WERI-Rb-1 (cell line): Measurements from ENCODE around the gene ADAP1.

Source experiments
- DNase-seq: peaks from one replicate; pipeline ENCODE4 v3.0.0-alpha.2; 2020
- H3K27ac ChIP-seq: fragments of 250-450 bp; sonication (Bioruptor Pico); 2 replicates; pipeline ENCODE4 v1.5.1; 2020; ENCODE audit warnings: mild to moderate bottlenecking, moderate library complexity
- H3K27me3 ChIP-seq: fragments of 250-450 bp; sonication (Bioruptor Pico); 2 replicates; pipeline ENCODE4 v1.5.1; 2021; ENCODE audit warnings: mild to moderate bottlenecking, low read depth, moderate library complexity; ENCODE audit not compliant: insufficient read depth, severe bottlenecking
- H3K36me3 ChIP-seq: fragments of 250-450 bp; sonication (Bioruptor Pico); 2 replicates; pipeline ENCODE4 v1.5.1; 2020; ENCODE audit warnings: mild to moderate bottlenecking, moderate library complexity
- H3K4me3 ChIP-seq: 2 replicates; pipeline ENCODE4 v1.5.1; 2011; ENCODE audit warnings: low read depth, mild to moderate bottlenecking, control low read depth, low read length
- H3K9me3 ChIP-seq: fragments of 250-450 bp; sonication (Bioruptor Pico); 2 replicates; pipeline ENCODE4 v1.5.1; 2021; ENCODE audit warnings: mild to moderate bottlenecking, moderate library complexity; ENCODE audit not compliant: severe bottlenecking
- CTCF ChIP-seq: IDR thresholded peaks from 2 replicates; pipeline ENCODE4 v1.5.1; 2011; ENCODE audit warnings: low read depth, mild to moderate bottlenecking, control low read depth, inconsistent platforms, low read length

ADAP1 gene

GRCh38 chr7:987909-988308 is 33.4 kb upstream of the ADAP1 start:
- no peaks in the 10 kb centered on the region for H3K36me3 ChIP-seq
- H3K4me3 ChIP-seq, result no peak overlapping the region
- H3K27ac ChIP-seq, result no peak overlapping the region
- DNase-seq, result no peak
- no peak for TF ChIP-seq CTCF
- no peaks in the 10 kb centered on the region for H3K9me3 ChIP-seq
- no peaks in the 10 kb centered on the region for H3K27me3 ChIP-seq

- no peak for TF ChIP-seq CTCF
- Histone ChIP-seq H3K27me3 (no peaks in the 10 kb centered on the region), H3K36me3 (no peaks in the 10 kb centered on the region), H3K9me3 (no peaks in the 10 kb centered on the region), H3K27ac (no peak overlapping the region), H3K4me3 (no peak overlapping the region)
- no peak for DNase-seq
These were observed 32.6 kb upstream of the ADAP1 start for GRCh38 chr7:986766-987751.

GRCh38 chr7:985915-986741 is 31.6 kb upstream of the ADAP1 start:
- Histone ChIP-seq H3K27me3 (no peaks in the 10 kb centered on the region), H3K36me3 (no peaks in the 10 kb centered on the region), H3K4me3 (no peak overlapping the region), H3K9me3 (no peaks in the 10 kb centered on the region), H3K27ac (no peak overlapping the region)
- DNase-seq, result no peak
- TF ChIP-seq CTCF, result no peak

- no peak overlapping the region for H3K27ac ChIP-seq
- no peak for DNase-seq
- no peaks in the 10 kb centered on the region for H3K9me3 ChIP-seq
These were observed 30.6 kb upstream of the ADAP1 start for GRCh38 chr7:985127-985416.

More at GRCh38 chr7:985127-985416, 30.6 kb upstream of the ADAP1 start:
- no peaks in the 10 kb centered on the region for H3K27me3 ChIP-seq
- no peak for TF ChIP-seq CTCF
- H3K36me3 ChIP-seq, result no peaks in the 10 kb centered on the region
- no peak overlapping the region for H3K4me3 ChIP-seq
